ENCODE results near the gene SLC6A3. TPM values are rescaled to one million over a fixed set of nuclear protein-coding genes. Genes with fewer than 3 reads are reported as not detected.

Gene SLC6A3
- total RNA-seq, 1 experiment from 2014 or later = 0.05 TPM

GRCh38 chr5:1376981-1377380 is 68.3 kb downstream of the SLC6A3 start:
- DNase-seq (ENCODE audit: low read depth, low spot score) = no peak
- Histone ChIP-seq H3K27ac (ENCODE audit: low read length) (no peak overlapping the region), H3K4me3 (ENCODE audit: low read depth in 2 of 2, low read length in 2 of 2) (no peak overlapping the region), H3K36me3 (ENCODE audit: control insufficient read depth, insufficient read depth, low read length) (no peaks in the 10 kb centered on the region), H3K27me3 (ENCODE audit: control insufficient read depth, insufficient read depth, low read length) (no peaks in the 10 kb centered on the region), H3K9me3 (ENCODE audit: control insufficient read depth, insufficient read depth, low read depth, low read length) (no peaks in the 10 kb centered on the region), H3K4me1 (ENCODE audit: control insufficient read depth, insufficient read depth, low read length) (peaks cover 4% of the 10 kb centered on the region; the same call in 1 of the 2 replicates)
- in situ Hi-C loops (cut with HindIII; ENCODE audit: low pct_unique_long_range_greater_than_20kb, low sequenced_read_pairs) = no loop called here
- ChIA-PET CTCF (no interaction called here), POLR2A (no interaction called here)
- intact Hi-C loops (cut with micrococcal nuclease; ENCODE audit: unreplicated experiment) = no loop called here
- TF ChIP-seq SIN3A (IDR thresholded peaks at IDR 0.05; ENCODE audit: borderline replicate concordance, insufficient read depth, low read depth, low read length) (no peak), REST (IDR thresholded peaks at IDR 0.05; ENCODE audit: insufficient read depth in 1 of 2, low read depth in 2 of 2, low read length in 1 of 2) (no peak), CTCF (IDR thresholded peaks at IDR 0.05) (no peak), TCF7L2 (IDR thresholded peaks at IDR 0.05; ENCODE audit: low read depth, low read length) (no peak), POLR2AphosphoS5 (IDR thresholded peaks at IDR 0.05; ENCODE audit: low read depth, low read length) (no peak)
- no peak for ATAC-seq
- BruUV-seq (replicated peaks) = no TSS peak

- no peak for DNase-seq (ENCODE audit: low read depth, low spot score)
Measured at GRCh38 chr5:1375871-1376810, 69.1 kb downstream of the SLC6A3 start.

More at GRCh38 chr5:1375871-1376810, 69.1 kb downstream of the SLC6A3 start:
- in situ Hi-C loops (cut with HindIII; ENCODE audit: low pct_unique_long_range_greater_than_20kb, low sequenced_read_pairs) = no loop called here
- BruUV-seq (replicated peaks) = no TSS peak
- CTCF ChIA-PET = no interaction called here
- no peak for ATAC-seq
- Histone ChIP-seq H3K27ac (ENCODE audit: low read length) (no peak overlapping the region), H3K27me3 (ENCODE audit: control insufficient read depth, insufficient read depth, low read length) (no peaks in the 10 kb centered on the region), H3K4me1 (ENCODE audit: control insufficient read depth, insufficient read depth, low read length) (peaks cover 4% of the 10 kb centered on the region; the same call in 1 of the 2 replicates), H3K9me3 (ENCODE audit: control insufficient read depth, insufficient read depth, low read depth, low read length) (no peaks in the 10 kb centered on the region), H3K4me3 (ENCODE audit: low read depth in 2 of 2, low read length in 2 of 2) (no peak overlapping the region), H3K36me3 (ENCODE audit: control insufficient read depth, insufficient read depth, low read length) (no peaks in the 10 kb centered on the region)
- TF ChIP-seq CTCF (IDR thresholded peaks at IDR 0.05) (no peak), TCF7L2 (IDR thresholded peaks at IDR 0.05; ENCODE audit: low read depth, low read length) (no peak), REST (IDR thresholded peaks at IDR 0.05; ENCODE audit: insufficient read depth in 1 of 2, low read depth in 2 of 2, low read length in 1 of 2) (no peak), POLR2AphosphoS5 (IDR thresholded peaks at IDR 0.05; ENCODE audit: low read depth, low read length) (no peak), SIN3A (IDR thresholded peaks at IDR 0.05; ENCODE audit: borderline replicate concordance, insufficient read depth, low read depth, low read length) (no peak)
- POLR2A ChIA-PET = no interaction called here
- intact Hi-C loops (cut with micrococcal nuclease; ENCODE audit: unreplicated experiment) = no loop called here

All from Panc1 (cell line).